GM23338 (cell line): Measurements from ENCODE around the gene FIG4. TPM values are rescaled to one million over a fixed set of nuclear protein-coding genes. Genes with fewer than 3 reads are reported as not detected.
A peak's percentile ranks its signal among the peaks of the same experiment; 100 is the strongest.

Experiments used
- ATAC-seq: fragments of 200-7000 bp; cut with Tn5 transposase; 3 replicates; pipeline ENCODE4 v1.9.1; 2020
- DNase-seq: peaks from one replicate; pipeline ENCODE4 v3.0.0-alpha.2; 2015; ENCODE audit warnings: low spot score
- H2AFZ ChIP-seq: fragments of 200-600 bp; sonication (generic); 2 replicates; pipeline ENCODE4 v1.8.0; 2016; ENCODE audit warnings: antibody characterized with exemption, mild to moderate bottlenecking, moderate library complexity
- H3F3A ChIP-seq: fragments of 200-600 bp; sonication (generic); replicated peaks from 2 replicates; pipeline ENCODE4 v1.8.0; 2017; ENCODE audit warnings: antibody characterized with exemption, mixed run types, low read depth
- H3K27ac ChIP-seq: fragments of 200-600 bp; sonication (generic); 2 replicates; pipeline ENCODE4 v1.6.1; 2016; ENCODE audit warnings: low read depth
- H3K27me3 ChIP-seq: fragments of 200-600 bp; sonication (generic); 2 replicates; pipeline ENCODE4 v1.8.0; 2016; ENCODE audit warnings: mild to moderate bottlenecking, mixed run types, moderate library complexity; ENCODE audit not compliant: insufficient read depth
- H3K36me3 ChIP-seq: fragments of 200-600 bp; sonication (generic); 2 replicates; pipeline ENCODE4 v1.8.0; 2016; ENCODE audit warnings: mild to moderate bottlenecking; ENCODE audit not compliant: insufficient read depth
- H3K4me1 ChIP-seq: fragments of 200-600 bp; sonication (generic); 2 replicates; pipeline ENCODE4 v1.8.0; 2016; ENCODE audit warnings: mild to moderate bottlenecking, moderate library complexity; ENCODE audit not compliant: insufficient read depth
- H3K4me2 ChIP-seq: fragments of 200-600 bp; sonication (generic); 2 replicates; pipeline ENCODE4 v1.7.1; 2017; ENCODE audit warnings: mixed run types
- H3K4me3 ChIP-seq: fragments of 200-600 bp; sonication (generic); 2 replicates; pipeline ENCODE4 v1.6.1; 2016; ENCODE audit warnings: mixed run types
- H3K79me2 ChIP-seq: fragments of 200-600 bp; sonication (generic); replicated peaks from 2 replicates; pipeline ENCODE4 v1.8.0; 2017; ENCODE audit warnings: mild to moderate bottlenecking; ENCODE audit not compliant: insufficient read depth
- H3K9me2 ChIP-seq: fragments of 200-600 bp; sonication (generic); 2 replicates; pipeline ENCODE4 v1.8.0; 2017; ENCODE audit not compliant: insufficient read depth
- H4K20me1 ChIP-seq: fragments of 200-600 bp; sonication (generic); replicated peaks from 2 replicates; pipeline ENCODE4 v1.8.0; 2017; ENCODE audit warnings: mild to moderate bottlenecking; ENCODE audit not compliant: insufficient read depth
- H3K27ac Mint-ChIP-seq: 2 replicates; pipeline ENCODE4 v1.8.0; 2020; ENCODE audit warnings: inconsistent platforms, mild to moderate bottlenecking, moderate library complexity, mixed read lengths
- H3K27me3 Mint-ChIP-seq: 3 replicates; pipeline ENCODE4 v1.8.0; 2022; ENCODE audit warnings: low read depth, mild to moderate bottlenecking, moderate library complexity, mixed read lengths, inconsistent platforms; ENCODE audit not compliant: insufficient read depth, poor library complexity
- H3K36me3 Mint-ChIP-seq: 3 replicates; pipeline ENCODE4 v1.8.0; 2021; ENCODE audit warnings: low read depth, mild to moderate bottlenecking, inconsistent platforms, moderate library complexity, mixed read lengths
- H3K4me1 Mint-ChIP-seq: 3 replicates; pipeline ENCODE4 v1.8.0; 2020; ENCODE audit warnings: mild to moderate bottlenecking, inconsistent platforms, mixed read lengths
- H3K4me3 Mint-ChIP-seq: 3 replicates; pipeline ENCODE4 v1.8.0; 2021; ENCODE audit warnings: moderate library complexity, mild to moderate bottlenecking, inconsistent platforms, mixed read lengths
- H3K9me3 Mint-ChIP-seq: 3 replicates; pipeline ENCODE4 v1.8.0; 2020; ENCODE audit warnings: moderate library complexity, mild to moderate bottlenecking, inconsistent platforms, mixed read lengths
- CTCF ChIP-seq, 2 experiments: fragments of 200-600 bp in 1 of 2; sonication (generic) in 1 of 2; conservative IDR thresholded peaks; 2 replicates each; pipeline versions ENCODE4 v1.5.1 to v1.6.1; 2016 to 2017; ENCODE audit warnings: antibody characterized with exemption in 2 of 2, low read depth in 2 of 2, mild to moderate bottlenecking in 2 of 2, moderate library complexity in 1 of 2
- EZH2phosphoT487 ChIP-seq: fragments of 200-600 bp; sonication (generic); IDR thresholded peaks from one replicate; pipeline ENCODE4 v1.8.1; 2018; ENCODE audit warnings: antibody characterized with exemption; ENCODE audit not compliant: unreplicated experiment
- JUNB ChIP-seq: IDR thresholded peaks from one replicate; pipeline ENCODE4 v1.6.1; 2016; ENCODE audit warnings: antibody characterized with exemption; ENCODE audit not compliant: unreplicated experiment
- NANOG ChIP-seq: IDR thresholded peaks from 2 replicates; pipeline ENCODE4 v1.6.1; 2016; ENCODE audit warnings: antibody characterized with exemption, borderline replicate concordance
- POLR2AphosphoS5 ChIP-seq: IDR thresholded peaks from 2 replicates; pipeline ENCODE4 v1.6.1; 2016; ENCODE audit warnings: antibody characterized with exemption, low read depth
- REST ChIP-seq: IDR thresholded peaks from one replicate; pipeline ENCODE4 v1.6.1; 2018; ENCODE audit warnings: antibody characterized with exemption; ENCODE audit not compliant: unreplicated experiment
- ZNF114 ChIP-seq: fragments of 250-450 bp; sonication (Bioruptor Pico); IDR thresholded peaks from 2 replicates; pipeline ENCODE4 v1.5.0; 2020; ENCODE audit warnings: mild to moderate bottlenecking, moderate library complexity
- polyA plus RNA-seq: library from polyadenylated mRNA; unstranded; fragments of >200 nt; fragmentation: Nextera tagmentation; extraction: Ambion mirVana; gene quantifications from 2 replicates; pipeline ENCODE4 v1.2.1, GENCODE V29; 2016
- total RNA-seq: library from RNA; depleted of rRNA; stranded (reverse); fragments of >200 nt; shearing (Covaris generic); gene quantifications from 2 replicates; pipeline ENCODE4 v1.2.3, GENCODE V29; 2014

FIG4 gene
- total and polyA plus RNA-seq, 2 experiments from 2014 or later = 7.0 to 16.9 TPM

- TF ChIP-seq REST = no peak
- no peak for TF ChIP-seq POLR2AphosphoS5
- TF ChIP-seq JUNB = no peak
- no peak for TF ChIP-seq NANOG
- TF ChIP-seq CTCF (conservative IDR thresholded peaks at IDR 0.05; ENCODE audit: low read depth in 2 of 2) = no peak
- TF ChIP-seq ZNF114 (CRISPR knock-in tag) = no peak
These were observed 91.4 kb downstream of the FIG4 start (continued) for GRCh38 chr6:109782491-109782999.

GRCh38 chr6:109783250-109783986, 92.3 kb downstream of the FIG4 start:
- peak; percentile 95 for ATAC-seq
- no peak overlapping the region for H3K4me3 Mint-ChIP-seq
- H3K36me3 Mint-ChIP-seq = peaks cover 14% of the 10 kb centered on the region; the same call in 2 of the 3 replicates

More at GRCh38 chr6:109783250-109783986, 92.3 kb downstream of the FIG4 start:
- H3K4me1 ChIP-seq = no peaks in the 10 kb centered on the region; the same call in 1 of the 2 replicates
- no peaks in the 10 kb centered on the region for H3K27me3 ChIP-seq
- no peaks in the 10 kb centered on the region for H3K79me2 ChIP-seq
- no peaks in the 10 kb centered on the region for H3F3A ChIP-seq
- no peaks in the 10 kb centered on the region for H3K9me2 ChIP-seq
- Mint-ChIP-seq H3K27ac (no peak overlapping the region), H3K27me3 (no peaks in the 10 kb centered on the region), H3K4me1 (0 out of 3 replicates have a peak, but pooled peaks cover 2% of the 10 kb centered on the region), H3K9me3 (no peaks in the 10 kb centered on the region)
- H2AFZ ChIP-seq = no peak overlapping the region
- no peak overlapping the region for H3K4me3 ChIP-seq
- 0 out of 2 replicates have a peak overlapping the region, but pooled peaks have one; percentile 16 for H3K27ac ChIP-seq
- no peak overlapping the region for H3K4me2 ChIP-seq
- H3K36me3 ChIP-seq = no peaks in the 10 kb centered on the region
- no peaks in the 10 kb centered on the region for H4K20me1 ChIP-seq
- TF ChIP-seq REST (no peak), CTCF (conservative IDR thresholded peaks at IDR 0.05; ENCODE audit: low read depth in 2 of 2) (peak; percentile 85 to 88), JUNB (no peak), EZH2phosphoT487 (no peak)
- peak; percentile 90 for DNase-seq
